Fibroblast of lung (primary cell): ENCODE measurements around the gene SGIP1. TPM values are rescaled to one million over a fixed set of nuclear protein-coding genes. Genes with fewer than 3 reads are reported as not detected.

Experiments
- DNase-seq, 2 donors: peaks; one replicate each; pipeline versions ENCODE4 v3.0.0 to v3.0.0-alpha.2; 2010; ENCODE audit warnings: low read depth in 2 of 2
- H2AFZ ChIP-seq: 2 replicates; pipeline ENCODE4 v1.5.1; 2012; ENCODE audit warnings: low read length, control low read depth, inconsistent platforms
- H3K27ac ChIP-seq: 2 replicates; pipeline ENCODE4 v1.5.1; 2011; ENCODE audit warnings: low read length, control low read depth; ENCODE audit not compliant: insufficient read depth
- H3K27me3 ChIP-seq: 2 replicates; pipeline ENCODE4 v1.5.1; 2011; ENCODE audit warnings: mild to moderate bottlenecking, low read length; ENCODE audit not compliant: control insufficient read depth, insufficient read depth
- H3K36me3 ChIP-seq: 2 replicates; pipeline ENCODE4 v1.5.1; 2011; ENCODE audit warnings: low read length; ENCODE audit not compliant: control insufficient read depth, insufficient read depth
- H3K4me1 ChIP-seq: 2 replicates; pipeline ENCODE4 v1.5.1; 2011; ENCODE audit warnings: low read length; ENCODE audit not compliant: control insufficient read depth, insufficient read depth; ENCODE audit errors: extremely low read depth
- H3K4me2 ChIP-seq: 2 replicates; pipeline ENCODE4 v1.5.1; 2011; ENCODE audit warnings: low read length, control low read depth; ENCODE audit not compliant: insufficient read depth; ENCODE audit errors: extremely low read depth
- H3K4me3 ChIP-seq, 4 experiments: fragments of 200-600 bp in 1 of 4; sonication (generic) in 1 of 4; replicated peaks in 1 of 4; 2 replicates each; pipeline ENCODE4 v1.5.1; 2011 to 2016; ENCODE audit warnings: low read length in 4 of 4, low read depth in 3 of 4, mild to moderate bottlenecking in 3 of 4, control low read depth in 2 of 4, inconsistent platforms in 1 of 4, mixed read lengths in 1 of 4; ENCODE audit not compliant: insufficient read depth in 1 of 4; ENCODE audit errors: control extremely low read depth in 1 of 4
- H3K79me2 ChIP-seq: 2 replicates; pipeline ENCODE4 v1.5.1; 2012; ENCODE audit warnings: mild to moderate bottlenecking, low read length, inconsistent platforms; ENCODE audit not compliant: control insufficient read depth, insufficient read depth
- H3K9ac ChIP-seq: 2 replicates; pipeline ENCODE4 v1.5.1; 2011; ENCODE audit warnings: mild to moderate bottlenecking, low read length, control low read depth; ENCODE audit not compliant: insufficient read depth
- H3K9me3 ChIP-seq: 2 replicates; pipeline ENCODE4 v1.5.1; 2012; ENCODE audit warnings: low read depth, low read length; ENCODE audit not compliant: control insufficient read depth, insufficient read depth
- H4K20me1 ChIP-seq: 2 replicates; pipeline ENCODE4 v1.5.1; 2011; ENCODE audit warnings: low read length; ENCODE audit not compliant: control insufficient read depth, insufficient read depth; ENCODE audit errors: extremely low read depth
- EZH2 ChIP-seq: IDR thresholded peaks from 2 replicates; pipeline ENCODE4 v1.5.1; 2012; ENCODE audit warnings: low read length, control low read depth, mild to moderate bottlenecking; ENCODE audit errors: missing control alignments
- polyA plus RNA-seq, 2 donors: library from polyadenylated mRNA; depleted of rRNA in 1 of 2; stranded (reverse) in 1 of 2; unstranded in 1 of 2; fragments of >200 nt; gene quantifications; 2 replicates each; pipeline ENCODE4 v1.2.1, GENCODE V29; 2011 to 2012; ENCODE audit warnings: missing spikeins in 1 of 2
- total RNA-seq: library from RNA; depleted of rRNA; stranded (reverse); fragments of >200 nt; gene quantifications from 2 replicates; pipeline ENCODE4 v1.2.1, GENCODE V29; 2014
- TF ChIP-seq, protein P1 (sequence below), 2 donors: IDR thresholded peaks in 1 of 2; conservative IDR thresholded peaks in 1 of 2; 1 replicate in 1 of 2; 2 replicates in 1 of 2; pipeline ENCODE4 v1.5.1; 2011 to 2012; ENCODE audit warnings: low read length in 2 of 2, control low read depth in 1 of 2, inconsistent platforms in 1 of 2, low read depth in 1 of 2, mild to moderate bottlenecking in 1 of 2

SGIP1 gene
- total and polyA plus RNA-seq, 2 donors (not counting 1 experiment from before 2014, with no cell fraction given): 37.8 to 77.6 TPM

DNA sequence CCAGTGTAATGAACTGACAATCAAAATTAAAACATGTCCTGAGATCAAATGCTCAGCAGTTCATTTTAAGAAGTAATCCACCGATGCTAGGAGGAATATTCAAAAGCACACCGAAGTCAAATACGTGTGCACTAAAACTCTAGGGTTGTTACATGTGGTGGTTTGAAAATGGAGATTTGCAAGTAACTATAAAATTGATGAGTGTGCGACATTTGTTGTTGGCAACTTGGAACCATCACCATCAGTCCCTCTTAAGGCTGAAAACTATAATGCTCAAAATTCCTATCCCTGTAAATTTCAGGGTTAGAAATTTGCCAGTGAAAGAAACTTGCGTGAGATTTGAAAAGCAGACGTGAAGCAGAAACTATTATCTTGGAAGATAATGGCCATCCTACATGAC, 13.3 kb upstream of the SGIP1 start:
- H3K27ac ChIP-seq: no peak overlapping the region
- H4K20me1 ChIP-seq: no peaks in the 10 kb centered on the region
- no peaks in the 10 kb centered on the region for H3K27me3 ChIP-seq
- H3K4me2 ChIP-seq: no peak overlapping the region
- no peak overlapping the region for H2AFZ ChIP-seq
- H3K36me3 ChIP-seq: no peaks in the 10 kb centered on the region
- H3K79me2 ChIP-seq: no peaks in the 10 kb centered on the region
- H3K9me3 ChIP-seq: no peaks in the 10 kb centered on the region
- no peak overlapping the region for H3K9ac ChIP-seq
- no peak for TF ChIP-seq EZH2
- TF ChIP-seq, protein P1, sequence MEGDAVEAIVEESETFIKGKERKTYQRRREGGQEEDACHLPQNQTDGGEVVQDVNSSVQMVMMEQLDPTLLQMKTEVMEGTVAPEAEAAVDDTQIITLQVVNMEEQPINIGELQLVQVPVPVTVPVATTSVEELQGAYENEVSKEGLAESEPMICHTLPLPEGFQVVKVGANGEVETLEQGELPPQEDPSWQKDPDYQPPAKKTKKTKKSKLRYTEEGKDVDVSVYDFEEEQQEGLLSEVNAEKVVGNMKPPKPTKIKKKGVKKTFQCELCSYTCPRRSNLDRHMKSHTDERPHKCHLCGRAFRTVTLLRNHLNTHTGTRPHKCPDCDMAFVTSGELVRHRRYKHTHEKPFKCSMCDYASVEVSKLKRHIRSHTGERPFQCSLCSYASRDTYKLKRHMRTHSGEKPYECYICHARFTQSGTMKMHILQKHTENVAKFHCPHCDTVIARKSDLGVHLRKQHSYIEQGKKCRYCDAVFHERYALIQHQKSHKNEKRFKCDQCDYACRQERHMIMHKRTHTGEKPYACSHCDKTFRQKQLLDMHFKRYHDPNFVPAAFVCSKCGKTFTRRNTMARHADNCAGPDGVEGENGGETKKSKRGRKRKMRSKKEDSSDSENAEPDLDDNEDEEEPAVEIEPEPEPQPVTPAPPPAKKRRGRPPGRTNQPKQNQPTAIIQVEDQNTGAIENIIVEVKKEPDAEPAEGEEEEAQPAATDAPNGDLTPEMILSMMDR (conservative IDR thresholded peaks at IDR 0.05 in 1 of 2, IDR thresholded peaks at IDR 0.05 in 1 of 2; ENCODE audit: low read depth in 1 of 2, low read length in 2 of 2): no peak
- DNase-seq: no peak
- no peak overlapping the region for H3K4me3 ChIP-seq
- H3K4me1 ChIP-seq: peaks cover 8% of the 10 kb centered on the region

DNA sequence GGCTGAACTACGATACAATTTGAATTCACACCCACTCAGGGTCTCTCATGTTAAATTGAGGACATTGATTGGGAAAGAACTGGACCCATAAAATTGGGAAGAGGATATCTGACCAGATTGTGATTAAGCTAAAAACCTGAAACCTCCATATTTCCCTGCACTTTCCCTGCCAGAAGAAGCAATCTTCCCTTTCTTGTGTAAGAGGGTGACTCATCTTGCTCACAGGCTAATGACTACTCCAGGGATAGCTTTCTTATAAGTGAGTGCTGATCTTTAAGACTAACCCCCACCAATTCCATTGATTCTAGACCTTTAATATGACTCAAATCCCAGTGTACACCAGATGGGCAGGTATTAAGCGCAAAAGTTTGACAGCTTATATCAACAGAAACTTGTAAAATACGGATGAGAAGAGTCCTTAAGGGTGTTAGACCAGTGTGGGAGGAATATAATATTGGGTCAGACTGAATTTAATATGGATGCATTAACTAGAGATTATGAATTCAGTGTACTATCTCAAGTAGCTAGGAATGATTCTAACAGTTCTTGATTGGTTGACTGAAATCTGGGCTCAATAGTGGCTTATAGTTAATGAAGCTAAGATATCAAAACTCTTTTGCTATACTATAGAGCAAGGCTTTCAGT, 12.1 kb upstream of the SGIP1 start:
- TF ChIP-seq, protein P1 (conservative IDR thresholded peaks at IDR 0.05 in 1 of 2, IDR thresholded peaks at IDR 0.05 in 1 of 2; ENCODE audit: low read depth in 1 of 2, low read length in 2 of 2): no peak
- TF ChIP-seq EZH2: no peak
- DNase-seq: peak; percentile 89 to 91
- Histone ChIP-seq H3K27me3 (no peaks in the 10 kb centered on the region), H3K4me2 (peak overlapping the region; percentile 13), H3K79me2 (no peaks in the 10 kb centered on the region), H3K4me1 (peaks cover 12% of the 10 kb centered on the region), H3K9me3 (no peaks in the 10 kb centered on the region), H3K36me3 (no peaks in the 10 kb centered on the region), H3K9ac (no peak overlapping the region), H3K27ac (no peak overlapping the region), H3K4me3 (no peak overlapping the region), H2AFZ (no peak overlapping the region), H4K20me1 (no peaks in the 10 kb centered on the region)

DNA sequence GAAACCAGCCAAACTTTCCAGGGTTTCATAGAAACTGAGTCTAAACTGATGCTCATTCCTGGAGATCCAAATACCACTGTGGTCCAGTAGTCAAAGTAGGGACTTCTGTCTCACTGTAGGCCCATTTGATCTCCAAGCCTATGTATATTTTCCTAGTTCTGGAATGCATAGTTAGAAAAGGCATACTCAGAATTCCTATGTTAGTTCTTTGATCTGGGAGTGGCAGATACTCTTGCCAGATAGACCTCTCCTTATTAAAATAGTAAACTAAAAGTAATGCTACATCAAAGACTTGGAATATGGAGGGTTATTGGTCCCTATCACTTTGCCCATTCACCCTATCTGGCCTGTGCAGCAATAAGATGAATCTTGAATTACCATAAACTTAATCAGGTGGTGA, 10.4 kb upstream of the SGIP1 start:
- no peaks in the 10 kb centered on the region for H3K27me3 ChIP-seq
- no peaks in the 10 kb centered on the region for H3K79me2 ChIP-seq
- H3K9ac ChIP-seq: no peak overlapping the region
- no peaks in the 10 kb centered on the region for H4K20me1 ChIP-seq
- DNase-seq: peak in 1 of 2 donors; percentile 54
- H3K27ac ChIP-seq: no peak overlapping the region
- H3K36me3 ChIP-seq: no peaks in the 10 kb centered on the region
- H3K4me3 ChIP-seq: no peak overlapping the region
- H2AFZ ChIP-seq: no peak overlapping the region
- TF ChIP-seq, protein P1 (conservative IDR thresholded peaks at IDR 0.05 in 1 of 2, IDR thresholded peaks at IDR 0.05 in 1 of 2; ENCODE audit: low read depth in 1 of 2, low read length in 2 of 2): no peak
- TF ChIP-seq EZH2: no peak
- H3K4me2 ChIP-seq: no peak overlapping the region
- H3K9me3 ChIP-seq: no peaks in the 10 kb centered on the region
- H3K4me1 ChIP-seq: peaks cover 17% of the 10 kb centered on the region
